ENCODE data around the gene CYFIP1.
"Not testable (repeated sequence)": the region's sequence is repeated elsewhere in the genome, so short reads cannot be mapped to it uniquely, and the experiment has no call there.

The CYFIP1 gene

GRCh38 chr15:22980189-22981050 lies at the start of gene CYFIP1:
Gene CYFIP1 (minus strand): TSS chr15:22980368. CDS start chr15:22947285, 33,083 bp downstream.
- Mint-ChIP-seq H3K9me3 (ENCODE audit: low read depth) (no peaks in the 10 kb centered on the region), H3K4me1 (ENCODE audit: low read depth) (peaks cover 12% of the 10 kb centered on the region), H3K36me3 (peaks cover 2% of the 10 kb centered on the region), H3K27me3 (peaks cover 11% of the 10 kb centered on the region), H3K4me3 (peak within 1 kb of the TSS; percentile 89), H3K27ac (no peak within 1 kb of the TSS)

- Mint-ChIP-seq H3K27me3 (no peaks in the 10 kb centered on the region), H3K9me3 (ENCODE audit: low read depth) (no peaks in the 10 kb centered on the region), H3K36me3 (peaks cover 18% of the 10 kb centered on the region), H3K4me1 (ENCODE audit: low read depth) (no peaks in the 10 kb centered on the region), H3K27ac (no peak overlapping the region), H3K4me3 (no peak overlapping the region)
Observed at GRCh38 chr15:23026218-23026617, 46.0 kb upstream of the CYFIP1 start.

GRCh38 chr15:23022156-23022555 lies 42.0 kb upstream of the CYFIP1 start:
- no peaks in the 10 kb centered on the region for H3K27me3 Mint-ChIP-seq
- H3K4me3 Mint-ChIP-seq: no peak overlapping the region
- H3K9me3 Mint-ChIP-seq (ENCODE audit: low read depth): no peaks in the 10 kb centered on the region
- no peaks in the 10 kb centered on the region for H3K4me1 Mint-ChIP-seq (ENCODE audit: low read depth)
- H3K36me3 Mint-ChIP-seq: peaks cover 12% of the 10 kb centered on the region
- no peak overlapping the region for H3K27ac Mint-ChIP-seq

GRCh38 chr15:23014394-23015000 lies 34.3 kb upstream of the CYFIP1 start:
- Mint-ChIP-seq H3K27me3 (no peaks in the 10 kb centered on the region), H3K27ac (no peak overlapping the region), H3K9me3 (ENCODE audit: low read depth) (no peaks in the 10 kb centered on the region), H3K4me3 (no peak overlapping the region), H3K36me3 (peaks cover 10% of the 10 kb centered on the region), H3K4me1 (ENCODE audit: low read depth) (no peaks in the 10 kb centered on the region)

- Mint-ChIP-seq H3K4me1 (ENCODE audit: low read depth) (no peaks in the 10 kb centered on the region), H3K27me3 (no peaks in the 10 kb centered on the region), H3K4me3 (no peak overlapping the region), H3K9me3 (ENCODE audit: low read depth) (no peaks in the 10 kb centered on the region), H3K36me3 (peaks cover 10% of the 10 kb centered on the region), H3K27ac (no peak overlapping the region)
Observed at GRCh38 chr15:23013681-23014080, 33.5 kb upstream of the CYFIP1 start.

GRCh38 chr15:23012616-23013015 lies 32.4 kb upstream of the CYFIP1 start:
- H3K27me3 Mint-ChIP-seq; H3K9me3 Mint-ChIP-seq (ENCODE audit: low read depth); H3K4me3 Mint-ChIP-seq; H3K27ac Mint-ChIP-seq; H3K4me1 Mint-ChIP-seq (ENCODE audit: low read depth): not testable (repeated sequence)
- H3K36me3 Mint-ChIP-seq: peaks cover 12% of the 10 kb centered on the region

- H3K36me3 Mint-ChIP-seq: peaks cover 18% of the 10 kb centered on the region
- H3K27ac Mint-ChIP-seq: no peak overlapping the region
- no peaks in the 10 kb centered on the region for H3K9me3 Mint-ChIP-seq (ENCODE audit: low read depth)
- no peak overlapping the region for H3K4me3 Mint-ChIP-seq
- no peaks in the 10 kb centered on the region for H3K4me1 Mint-ChIP-seq (ENCODE audit: low read depth)
- H3K27me3 Mint-ChIP-seq: no peaks in the 10 kb centered on the region
Observed at GRCh38 chr15:23003736-23004135, 23.6 kb upstream of the CYFIP1 start.

GRCh38 chr15:23002920-23003319 lies 22.8 kb upstream of the CYFIP1 start:
- Mint-ChIP-seq H3K36me3 (peaks cover 18% of the 10 kb centered on the region), H3K4me1 (ENCODE audit: low read depth) (no peaks in the 10 kb centered on the region), H3K4me3 (no peak overlapping the region), H3K27me3 (no peaks in the 10 kb centered on the region), H3K9me3 (ENCODE audit: low read depth) (no peaks in the 10 kb centered on the region), H3K27ac (no peak overlapping the region)

GRCh38 chr15:22995795-22996194 lies 15.6 kb upstream of the CYFIP1 start:
- Mint-ChIP-seq H3K27me3 (no peaks in the 10 kb centered on the region), H3K27ac (no peak overlapping the region), H3K4me3 (no peak overlapping the region), H3K36me3 (peaks cover 18% of the 10 kb centered on the region), H3K9me3 (ENCODE audit: low read depth) (no peaks in the 10 kb centered on the region), H3K4me1 (ENCODE audit: low read depth) (no peaks in the 10 kb centered on the region)

- H3K9me3 Mint-ChIP-seq (ENCODE audit: low read depth): no peaks in the 10 kb centered on the region
- no peak overlapping the region for H3K4me3 Mint-ChIP-seq
- no peaks in the 10 kb centered on the region for H3K27me3 Mint-ChIP-seq
- peaks cover 14% of the 10 kb centered on the region for H3K36me3 Mint-ChIP-seq
- no peaks in the 10 kb centered on the region for H3K4me1 Mint-ChIP-seq (ENCODE audit: low read depth)
- no peak overlapping the region for H3K27ac Mint-ChIP-seq
Observed at GRCh38 chr15:22992024-22992326, 11.8 kb upstream of the CYFIP1 start.

- Mint-ChIP-seq H3K4me3 (no peak overlapping the region), H3K27me3 (no peaks in the 10 kb centered on the region), H3K36me3 (peaks cover 11% of the 10 kb centered on the region), H3K27ac (no peak overlapping the region), H3K4me1 (ENCODE audit: low read depth) (no peaks in the 10 kb centered on the region), H3K9me3 (ENCODE audit: low read depth) (no peaks in the 10 kb centered on the region)
Observed at GRCh38 chr15:22989576-22990477, 9.7 kb upstream of the CYFIP1 start.

GRCh38 chr15:22988811-22989210 lies 8.6 kb upstream of the CYFIP1 start:
- Mint-ChIP-seq H3K36me3 (peaks cover 11% of the 10 kb centered on the region), H3K27ac (no peak overlapping the region), H3K27me3 (no peaks in the 10 kb centered on the region), H3K9me3 (ENCODE audit: low read depth) (no peaks in the 10 kb centered on the region), H3K4me1 (ENCODE audit: low read depth) (no peaks in the 10 kb centered on the region), H3K4me3 (no peak overlapping the region)

GRCh38 chr15:22981931-22982330 lies 1.8 kb upstream of the CYFIP1 start:
- not testable (repeated sequence) for H3K36me3 Mint-ChIP-seq

GRCh38 chr15:22981051-22981840 lies 1.1 kb upstream of the CYFIP1 start:
- no peak overlapping the region for H3K27ac Mint-ChIP-seq
- peaks cover 2% of the 10 kb centered on the region for H3K36me3 Mint-ChIP-seq
- peaks cover 11% of the 10 kb centered on the region for H3K27me3 Mint-ChIP-seq
- H3K4me1 Mint-ChIP-seq (ENCODE audit: low read depth): peaks cover 12% of the 10 kb centered on the region
- peak overlapping the region; percentile 81 for H3K4me3 Mint-ChIP-seq
- no peaks in the 10 kb centered on the region for H3K9me3 Mint-ChIP-seq (ENCODE audit: low read depth)

More at GRCh38 chr15:22981931-22982330, 1.8 kb upstream of the CYFIP1 start:
- not testable (repeated sequence) for H3K9me3 Mint-ChIP-seq (ENCODE audit: low read depth); H3K4me3 Mint-ChIP-seq; H3K27ac Mint-ChIP-seq
- H3K4me1 Mint-ChIP-seq (ENCODE audit: low read depth): peaks cover 12% of the 10 kb centered on the region
- H3K27me3 Mint-ChIP-seq: peaks cover 11% of the 10 kb centered on the region
